GM21381 (cell line): Measurements from ENCODE around the gene DRD4.
"Not testable (repeated sequence)": the region's sequence is repeated elsewhere in the genome, so short reads cannot be mapped to it uniquely, and the experiment has no call there.

Experiments used
- ATAC-seq: cut with Tn5 transposase; IDR thresholded peaks from one replicate; pipeline ENCODE4 v1.9.1; 2021; ENCODE audit warnings: mild to moderate bottlenecking, moderate library complexity; ENCODE audit not compliant: unreplicated experiment

Gene DRD4

DNA sequence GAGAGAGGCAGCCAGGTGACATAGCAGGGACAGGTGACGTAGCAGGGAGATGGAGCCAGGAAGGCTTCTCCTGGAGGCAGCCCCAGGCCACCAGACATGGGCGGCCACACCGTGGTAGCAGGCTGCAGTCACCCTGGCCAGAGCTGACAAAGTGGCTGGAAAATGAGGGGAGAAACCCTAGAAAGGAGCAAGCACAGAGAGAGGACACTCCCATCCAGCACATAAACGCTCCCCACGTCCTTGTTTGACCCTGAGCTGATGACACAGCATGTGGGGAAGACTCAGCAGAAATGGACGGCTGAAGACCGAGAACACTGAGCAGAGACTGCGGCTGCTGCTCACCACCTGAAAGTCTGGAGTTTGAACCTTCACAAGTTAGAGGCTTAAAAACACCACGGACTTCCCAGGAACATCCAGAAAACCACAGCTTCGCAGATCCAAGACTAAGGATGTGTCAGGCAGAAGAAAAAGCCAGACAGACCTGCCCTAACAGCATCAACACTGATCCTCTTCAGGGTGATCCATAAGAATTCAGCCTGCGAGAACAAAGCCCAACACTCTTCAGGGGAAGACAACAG, 28.7 kb downstream of the DRD4 start:
- ATAC-seq: no peak

DNA sequence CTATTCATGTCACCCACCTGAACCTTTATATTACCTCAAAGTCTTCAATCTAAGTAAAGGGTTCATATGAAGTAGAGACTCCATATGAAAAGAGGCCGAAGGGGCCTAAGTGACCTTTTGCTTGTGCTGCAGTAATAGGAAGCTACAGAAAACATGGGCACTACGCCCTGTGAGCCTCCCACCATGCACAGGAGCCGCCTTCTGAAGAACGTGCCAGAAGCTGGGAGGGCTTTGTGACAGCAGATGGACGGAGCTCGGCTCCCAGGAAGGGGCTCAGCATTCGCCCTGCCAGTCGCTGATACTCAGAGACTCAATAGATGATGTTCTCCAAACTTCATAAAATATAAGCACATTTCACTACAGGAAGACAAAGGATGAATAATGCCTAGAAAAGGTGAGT, 36.8 kb downstream of the DRD4 start:
- ATAC-seq: no peak

DNA sequence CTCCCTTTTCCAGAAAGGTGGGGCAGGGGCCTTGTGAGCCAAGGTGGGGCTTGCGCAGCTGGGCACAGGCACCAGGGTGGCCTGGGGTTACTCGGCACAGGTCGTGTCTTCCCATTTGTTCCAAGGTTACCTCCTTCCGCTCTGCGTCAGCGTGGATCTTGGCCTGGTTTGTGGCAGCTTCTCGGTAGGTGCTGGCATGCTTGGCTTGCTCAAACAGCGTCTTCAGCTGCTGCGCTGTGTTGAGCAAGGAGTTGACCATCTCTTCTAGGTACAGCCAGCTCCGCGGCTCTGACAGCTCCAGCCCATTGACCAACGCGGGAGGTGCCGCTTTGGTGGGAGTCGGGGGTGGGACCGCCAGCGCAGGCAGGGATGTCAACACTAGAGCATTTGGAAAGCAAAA, 37.3 kb downstream of the DRD4 start:
- ATAC-seq: no peak

DNA sequence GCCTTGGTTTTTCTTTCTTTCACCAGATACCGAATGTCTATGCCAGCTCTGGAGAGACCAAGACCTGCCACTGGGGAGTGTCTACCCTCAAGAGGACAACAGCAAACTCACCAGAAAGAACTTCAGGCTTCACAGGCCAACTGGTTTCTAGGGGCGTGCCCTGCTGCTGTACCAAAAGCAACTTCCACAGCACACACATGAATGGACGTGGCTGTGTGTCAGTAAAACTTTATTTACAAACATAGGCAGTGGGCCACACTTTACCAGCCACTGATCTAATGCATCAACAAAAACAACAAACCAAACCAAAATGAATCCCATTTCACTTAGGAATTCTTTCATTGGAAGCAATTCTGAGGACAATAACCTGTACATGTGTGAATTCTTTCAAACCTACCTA, 41.2 kb downstream of the DRD4 start:
- no peak for ATAC-seq

DNA sequence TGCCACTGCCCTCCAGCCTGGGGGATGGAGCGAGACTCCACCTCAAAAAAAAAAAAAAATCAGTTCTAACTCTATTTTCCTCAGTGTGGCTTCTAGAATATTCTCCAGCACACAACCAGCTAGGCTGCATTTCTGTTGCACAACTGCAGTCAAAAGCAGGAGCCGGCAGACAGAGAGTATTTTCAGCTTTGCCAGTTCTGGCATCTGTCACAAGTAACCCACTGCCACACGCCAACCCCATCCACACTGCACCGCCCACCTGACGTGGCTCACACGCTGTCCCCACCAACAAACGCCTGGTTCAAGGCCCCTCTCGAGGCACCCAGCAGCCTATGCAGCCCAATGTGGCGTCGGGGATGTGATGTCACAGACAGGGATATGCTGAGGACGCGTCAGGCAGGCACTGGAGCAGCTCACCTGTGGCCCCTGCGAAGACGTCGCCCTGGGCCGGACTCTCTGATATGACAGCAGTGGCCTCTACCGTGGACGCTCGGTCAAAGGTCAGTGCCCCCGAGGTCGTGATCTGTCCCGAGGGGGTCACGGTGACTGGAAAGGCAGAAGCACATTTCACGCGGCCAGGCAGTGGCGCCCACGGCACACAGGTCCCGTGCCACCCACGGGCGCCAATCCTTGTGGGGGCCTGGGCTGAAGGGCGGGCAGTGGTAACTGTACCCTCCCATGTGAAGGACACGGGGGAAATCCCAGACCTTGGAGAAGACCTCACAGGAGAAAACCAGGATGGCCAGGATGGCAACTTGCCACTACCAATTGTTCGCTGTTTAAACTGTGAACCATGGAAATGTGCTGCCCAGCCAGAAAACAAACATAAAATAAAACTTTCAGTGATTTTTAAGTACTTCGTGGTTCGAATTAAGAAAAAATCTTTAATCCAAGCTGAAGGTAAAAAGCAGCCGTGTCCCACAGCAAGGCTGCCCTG, 42.5 kb downstream of the DRD4 start:
- ATAC-seq: no peak

DNA sequence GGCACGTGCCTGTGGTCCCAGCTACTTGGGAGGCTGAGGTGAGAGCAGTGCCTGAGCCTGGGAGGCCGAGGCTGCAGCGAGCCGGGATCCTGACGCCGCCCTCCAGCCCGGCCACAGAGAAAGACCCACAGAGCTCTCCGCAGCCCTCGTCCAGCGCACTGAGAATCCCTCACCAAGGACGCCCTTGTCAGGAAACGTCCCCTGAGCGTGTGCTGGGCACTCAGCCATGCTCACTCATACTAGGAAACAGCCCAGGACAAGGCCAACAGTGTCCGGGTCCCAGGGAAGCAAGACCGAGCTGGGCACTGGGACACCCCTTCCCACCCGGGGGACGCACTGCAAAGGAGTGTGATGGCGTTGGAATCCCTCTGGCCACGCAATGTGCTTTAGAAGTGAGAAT, 43.4 kb downstream of the DRD4 start:
- ATAC-seq: no peak

DNA sequence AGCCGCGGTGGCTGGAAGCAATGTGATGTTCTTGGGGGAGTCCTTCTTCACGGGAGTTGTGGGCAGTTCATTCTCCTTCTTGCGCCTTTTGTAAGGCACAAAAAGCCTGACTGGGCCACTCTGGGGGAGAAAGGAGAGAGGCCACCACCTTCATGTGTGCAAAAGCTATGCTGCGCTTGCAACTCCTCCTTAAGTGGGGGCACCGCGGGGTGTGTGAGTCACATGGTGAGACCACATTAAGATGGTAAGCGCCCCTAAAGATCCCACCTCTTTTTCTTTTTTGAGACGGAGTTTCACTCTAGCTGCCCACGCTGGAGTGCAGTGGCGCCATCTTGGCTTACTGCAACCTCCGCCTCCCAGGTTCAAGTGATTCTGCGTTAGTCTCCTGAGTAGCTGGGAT, 43.9 kb downstream of the DRD4 start:
- ATAC-seq: no peak

DNA sequence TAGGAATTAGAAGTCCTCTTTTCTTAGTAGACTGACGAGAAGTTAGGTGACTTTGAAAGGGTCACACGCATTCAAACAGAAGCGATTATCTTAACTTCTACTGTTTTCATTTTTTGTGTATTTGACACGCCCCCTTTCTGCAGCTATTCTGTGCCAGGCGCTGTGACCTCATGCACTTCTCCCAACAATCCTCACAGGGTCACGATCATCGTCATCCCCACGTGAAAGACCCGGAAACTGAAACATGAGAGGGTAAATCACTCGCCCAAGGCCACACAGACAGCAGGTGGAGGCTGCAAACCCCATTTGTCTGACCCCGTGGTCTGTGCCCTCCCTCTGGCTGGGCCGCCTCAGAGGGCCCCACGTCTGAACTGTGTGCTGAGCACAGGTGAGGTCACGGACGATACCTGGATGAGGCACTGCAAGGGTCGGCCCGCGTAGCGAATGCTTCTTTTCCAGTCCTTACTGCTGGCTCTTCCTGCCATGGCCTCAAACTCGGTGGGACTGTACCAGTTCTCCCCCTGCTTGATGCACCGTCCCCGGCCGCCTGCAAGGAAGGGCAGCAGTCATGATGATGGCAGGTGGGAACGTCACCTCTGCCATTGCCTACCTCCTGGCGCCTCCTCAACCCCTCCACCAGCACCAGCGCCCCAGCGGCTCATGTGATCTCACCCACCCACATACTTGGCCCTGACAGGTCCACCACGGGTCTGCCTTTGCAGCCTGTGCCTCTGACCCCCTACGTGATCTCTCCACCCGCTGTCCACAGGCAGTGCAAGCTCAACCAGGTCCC, 49.6 kb downstream of the DRD4 start:
- no peak for ATAC-seq

DNA sequence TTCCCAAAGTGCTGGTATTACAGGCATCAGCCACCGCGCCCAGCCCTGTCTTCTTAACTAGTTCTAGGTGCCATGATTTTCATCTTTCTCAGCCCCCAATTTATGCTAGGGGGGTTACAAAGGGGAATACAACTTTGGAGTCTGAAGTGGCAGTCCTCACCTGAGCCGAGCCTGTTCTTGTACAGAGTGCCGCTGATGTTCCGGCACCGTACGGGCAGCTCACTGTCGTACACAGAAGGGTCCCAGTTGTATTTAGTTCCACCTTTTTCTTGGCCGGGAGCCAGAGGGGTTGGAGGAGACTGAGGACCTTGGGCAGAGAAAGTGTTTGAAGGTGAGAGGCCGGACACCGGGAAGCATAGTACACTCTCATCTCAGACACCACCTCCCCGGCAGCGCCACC, 50.7 kb downstream of the DRD4 start:
- ATAC-seq: no peak

DNA sequence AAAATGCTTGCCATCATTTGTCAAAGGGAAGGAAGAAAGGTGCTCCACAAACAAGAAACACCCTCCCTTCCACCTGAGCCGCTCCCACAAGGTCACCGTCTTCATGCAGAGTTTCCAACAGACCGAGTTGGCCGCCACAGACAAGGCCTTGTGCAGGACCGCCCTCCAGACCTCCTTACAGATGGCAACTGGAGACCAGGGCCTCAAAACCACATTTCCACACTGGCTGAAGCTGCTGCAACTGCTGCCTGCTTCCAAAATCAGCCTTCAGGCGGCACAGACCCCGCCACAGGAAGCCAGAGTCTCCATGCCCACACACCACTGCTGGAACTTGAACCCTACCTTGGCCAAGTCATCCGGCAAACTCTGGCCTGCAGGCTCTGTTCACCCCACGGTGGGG, 51.6 kb downstream of the DRD4 start:
- no peak for ATAC-seq

DNA sequence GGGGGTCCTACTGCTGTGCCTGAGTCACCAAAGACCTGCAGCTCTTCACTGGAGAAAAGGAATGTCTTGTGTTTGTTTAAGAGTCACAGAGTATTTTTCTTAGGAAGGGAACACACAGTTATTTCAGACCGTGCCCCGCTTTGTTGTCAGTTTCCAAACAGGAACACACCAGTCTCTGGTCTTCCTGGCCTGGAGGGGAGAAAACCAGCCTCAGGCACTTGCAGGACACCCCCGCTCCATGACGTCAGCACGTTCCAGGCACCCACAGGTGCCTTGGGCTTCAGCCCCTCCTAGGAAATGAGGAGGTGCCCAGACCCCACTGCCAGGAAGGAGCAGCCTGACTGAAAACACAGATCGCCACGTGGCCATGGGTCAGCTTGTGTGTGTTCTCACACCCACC, 52.6 kb downstream of the DRD4 start:
- ATAC-seq: no peak

DNA sequence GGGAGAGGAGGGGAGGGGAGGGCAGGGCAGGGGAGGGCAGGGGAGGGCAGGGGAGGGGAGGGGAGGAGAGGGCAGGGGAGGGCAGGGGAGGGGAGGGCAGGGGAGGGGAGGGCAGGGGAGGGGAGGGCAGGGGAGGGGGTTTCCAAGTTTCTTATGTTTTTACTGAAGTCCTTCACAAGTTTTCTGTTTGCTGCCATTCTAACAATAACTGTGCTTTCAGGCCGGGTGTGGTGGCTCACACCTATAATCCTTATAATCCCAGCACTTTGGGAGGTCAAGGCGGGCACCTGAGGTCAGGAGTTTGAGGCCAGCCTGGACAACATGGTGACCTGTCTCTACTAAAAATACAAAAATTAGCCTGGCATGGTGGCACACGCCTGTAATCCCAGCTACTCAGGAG, 53.2 kb downstream of the DRD4 start:
- not testable (repeated sequence) for ATAC-seq
